ENCODE results near the gene SHISA7.

The SHISA7 gene

DNA sequence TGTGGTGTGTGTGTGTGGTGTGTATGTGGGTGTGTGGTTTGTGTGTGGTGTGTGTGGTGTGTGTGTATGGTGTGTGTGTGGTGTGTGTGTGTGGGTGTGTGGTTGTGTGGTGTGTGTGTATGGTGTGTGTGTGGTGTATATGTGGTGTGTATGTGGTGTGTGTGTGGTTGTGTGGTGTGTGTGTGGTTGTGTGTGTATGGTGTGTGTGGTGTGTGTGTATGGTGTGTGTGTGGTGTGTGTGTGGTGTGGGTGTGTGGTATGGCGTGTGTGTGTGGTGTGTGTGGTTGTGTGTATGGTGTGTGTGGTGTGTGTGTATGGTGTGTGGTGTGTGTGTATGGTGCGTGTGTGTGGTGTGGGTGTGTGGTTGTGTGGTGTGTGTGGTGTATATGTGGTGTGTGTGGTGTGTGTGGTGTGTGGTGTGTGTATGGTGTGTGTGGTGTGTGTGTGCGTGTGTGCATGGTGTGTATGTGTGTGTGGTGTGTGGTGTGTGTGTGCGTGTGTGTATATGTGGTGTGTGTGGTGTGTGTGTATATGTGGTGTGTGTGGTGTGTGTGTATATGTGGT, 8.7 kb downstream of the SHISA7 start:
- TF ChIP-seq, protein P1, sequence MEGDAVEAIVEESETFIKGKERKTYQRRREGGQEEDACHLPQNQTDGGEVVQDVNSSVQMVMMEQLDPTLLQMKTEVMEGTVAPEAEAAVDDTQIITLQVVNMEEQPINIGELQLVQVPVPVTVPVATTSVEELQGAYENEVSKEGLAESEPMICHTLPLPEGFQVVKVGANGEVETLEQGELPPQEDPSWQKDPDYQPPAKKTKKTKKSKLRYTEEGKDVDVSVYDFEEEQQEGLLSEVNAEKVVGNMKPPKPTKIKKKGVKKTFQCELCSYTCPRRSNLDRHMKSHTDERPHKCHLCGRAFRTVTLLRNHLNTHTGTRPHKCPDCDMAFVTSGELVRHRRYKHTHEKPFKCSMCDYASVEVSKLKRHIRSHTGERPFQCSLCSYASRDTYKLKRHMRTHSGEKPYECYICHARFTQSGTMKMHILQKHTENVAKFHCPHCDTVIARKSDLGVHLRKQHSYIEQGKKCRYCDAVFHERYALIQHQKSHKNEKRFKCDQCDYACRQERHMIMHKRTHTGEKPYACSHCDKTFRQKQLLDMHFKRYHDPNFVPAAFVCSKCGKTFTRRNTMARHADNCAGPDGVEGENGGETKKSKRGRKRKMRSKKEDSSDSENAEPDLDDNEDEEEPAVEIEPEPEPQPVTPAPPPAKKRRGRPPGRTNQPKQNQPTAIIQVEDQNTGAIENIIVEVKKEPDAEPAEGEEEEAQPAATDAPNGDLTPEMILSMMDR (conservative IDR thresholded peaks at IDR 0.05; ENCODE audit: low read length) = no peak
- no peak overlapping the region for H3K4me3 ChIP-seq (ENCODE audit: low read length)
- no peak for DNase-seq (ENCODE audit: low read depth)

DNA sequence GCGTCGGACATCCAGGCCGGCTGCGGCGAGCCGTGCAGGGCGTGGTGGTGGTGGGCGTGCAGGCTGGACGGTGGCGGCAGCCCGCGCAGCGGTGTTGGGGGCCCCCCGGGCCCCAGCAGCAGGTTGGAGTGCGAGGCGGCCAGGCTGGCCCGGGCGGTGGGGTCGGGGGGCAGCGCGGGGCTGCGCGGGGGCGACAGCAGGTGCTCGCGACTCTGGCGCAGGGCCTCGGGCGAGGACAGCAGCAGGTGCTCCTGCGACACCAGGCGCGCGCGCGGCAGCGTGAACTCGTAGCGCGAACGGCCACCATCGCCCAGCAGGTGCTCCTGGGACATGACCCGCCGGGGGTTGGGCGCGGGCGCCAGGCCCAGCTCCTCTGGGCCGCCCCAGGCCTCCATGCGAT, 9.8 kb downstream of the SHISA7 start:
- TF ChIP-seq, protein P1 (conservative IDR thresholded peaks at IDR 0.05; ENCODE audit: low read length) = no peak
- H3K4me3 ChIP-seq (ENCODE audit: low read length) = no peak overlapping the region
- no peak for DNase-seq (ENCODE audit: low read depth)

DNA sequence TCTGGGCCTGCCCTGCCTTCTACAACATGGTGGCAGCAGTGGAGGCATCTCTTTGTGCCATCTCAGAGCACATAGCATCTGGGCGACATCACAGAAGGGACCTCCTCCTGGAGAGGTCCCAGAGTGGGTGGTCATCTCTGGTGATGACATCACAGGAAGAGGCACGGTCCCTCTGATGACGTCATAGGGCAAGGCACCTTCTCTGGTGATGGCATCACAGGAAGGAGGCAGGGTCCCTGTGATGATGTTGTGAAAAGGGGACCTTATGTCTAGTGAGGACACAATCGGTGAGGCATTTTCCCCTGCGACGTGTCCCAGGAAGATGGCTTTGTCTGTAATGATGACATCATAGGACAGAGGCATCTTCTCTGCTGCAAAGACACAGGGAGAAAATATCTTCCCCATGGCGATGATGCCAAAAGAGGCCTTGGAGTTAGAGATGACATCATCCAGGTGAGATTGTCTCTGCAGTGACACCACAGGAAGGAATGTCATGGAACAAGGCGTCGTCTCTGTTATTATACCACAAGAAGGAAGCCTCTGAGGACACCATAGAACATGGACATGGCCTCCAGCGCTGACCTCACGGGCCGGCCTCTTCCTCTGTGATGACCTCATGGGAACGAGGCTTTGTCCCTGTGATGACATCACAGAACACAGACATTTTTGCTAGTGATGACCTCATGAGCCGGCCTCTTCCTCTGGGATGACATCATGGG, 10.7 kb downstream of the SHISA7 start:
- TF ChIP-seq, protein P1 (conservative IDR thresholded peaks at IDR 0.05; ENCODE audit: low read length) = no peak
- H3K4me3 ChIP-seq (ENCODE audit: low read length) = no peak overlapping the region
- DNase-seq (ENCODE audit: low read depth) = no peak

DNA sequence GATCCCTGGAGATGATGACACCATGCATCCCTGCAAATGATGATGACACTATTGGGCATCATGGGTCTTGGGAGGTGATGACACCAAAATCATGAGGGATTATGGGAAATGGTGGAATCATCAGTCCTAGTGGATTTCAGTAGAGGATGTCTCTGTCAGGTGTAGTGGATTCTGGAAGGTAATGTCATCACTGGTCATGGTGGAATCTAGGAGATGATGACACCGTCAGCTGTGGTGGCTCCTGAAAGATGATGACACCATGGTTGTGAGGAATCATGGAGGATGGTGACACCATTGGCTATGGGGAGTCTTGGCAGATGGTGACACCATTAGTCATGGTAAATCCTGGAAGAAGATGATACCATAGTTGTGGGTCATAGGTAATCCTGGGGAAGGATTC, 11.9 kb downstream of the SHISA7 start:
- DNase-seq (ENCODE audit: low read depth) = no peak
- no peak overlapping the region for H3K4me3 ChIP-seq (ENCODE audit: low read length)
- TF ChIP-seq, protein P1 (conservative IDR thresholded peaks at IDR 0.05; ENCODE audit: low read length) = no peak

DNA sequence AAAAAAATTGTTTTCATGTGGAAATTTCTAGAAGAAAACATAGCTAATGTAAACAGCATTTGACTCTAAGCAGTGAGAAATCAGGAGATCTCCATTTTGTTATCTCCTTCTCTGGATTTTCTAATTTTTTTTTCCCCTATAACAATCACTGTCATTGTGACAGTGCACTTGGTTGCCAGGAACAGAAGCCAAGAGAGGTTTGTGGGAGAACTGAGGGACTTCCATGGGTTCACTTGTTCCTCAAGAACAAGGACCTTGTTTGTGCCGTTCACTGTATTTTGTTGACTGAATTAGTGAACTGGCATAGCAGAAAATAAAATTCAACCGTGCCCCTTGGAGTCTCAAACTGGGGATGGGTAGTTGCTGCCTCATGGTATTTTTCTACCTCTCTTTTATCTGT, 17.1 kb downstream of the SHISA7 start:
- no peak overlapping the region for H3K4me3 ChIP-seq (ENCODE audit: low read length)
- TF ChIP-seq, protein P1 (conservative IDR thresholded peaks at IDR 0.05; ENCODE audit: low read length) = no peak
- no peak for DNase-seq (ENCODE audit: low read depth)

DNA sequence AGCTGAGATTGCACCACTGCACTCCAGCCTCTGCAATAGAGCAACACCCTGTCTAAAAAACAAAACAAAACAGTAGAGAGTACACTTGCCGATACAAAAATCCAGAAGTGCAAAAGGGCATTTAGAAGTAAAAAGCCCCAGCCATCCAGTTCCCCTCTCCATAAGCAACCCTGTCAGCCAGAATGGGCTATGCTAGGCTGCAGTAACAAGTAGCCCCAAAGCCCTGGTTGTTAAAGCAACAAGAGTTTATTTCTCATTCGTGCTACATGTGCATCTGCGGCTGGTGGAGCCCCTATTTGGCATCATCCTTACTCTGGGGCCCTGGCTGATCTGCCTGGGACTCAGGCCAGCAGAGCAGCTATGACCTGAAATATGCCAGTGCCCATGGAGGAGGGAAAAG, 18.6 kb downstream of the SHISA7 start:
- no peak for DNase-seq (ENCODE audit: low read depth)
- no peak overlapping the region for H3K4me3 ChIP-seq (ENCODE audit: low read length)
- TF ChIP-seq, protein P1 (conservative IDR thresholded peaks at IDR 0.05; ENCODE audit: low read length) = no peak
